Neuronal stem cell (in vitro differentiated cells): ENCODE data around the gene H2BK1.
A peak's percentile ranks its signal among the peaks of the same experiment; 100 is the strongest.

Experiments
- DNase-seq: peaks from one replicate; pipeline ENCODE4 v3.0.0-alpha.2; 2013; ENCODE audit warnings: low spot score
- H2AFZ ChIP-seq: one replicate; pipeline ENCODE4 v1.6.1; 2013; ENCODE audit warnings: mild to moderate bottlenecking, low read length, inconsistent platforms
- H2AK5ac ChIP-seq: 2 replicates; pipeline ENCODE4 v1.6.1; 2013; ENCODE audit warnings: low read depth, mild to moderate bottlenecking, inconsistent platforms, low read length, moderate library complexity, mixed read lengths
- H2BK120ac ChIP-seq: 2 replicates; pipeline ENCODE4 v1.6.1; 2013; ENCODE audit warnings: low read depth, mild to moderate bottlenecking, inconsistent platforms, low read length, moderate library complexity, mixed read lengths
- H2BK12ac ChIP-seq: one replicate; pipeline ENCODE4 v1.6.1; 2013; ENCODE audit warnings: low read length, inconsistent platforms
- H2BK15ac ChIP-seq: 2 replicates; pipeline ENCODE4 v1.6.1; 2013; ENCODE audit warnings: mild to moderate bottlenecking, low read length, inconsistent platforms, mixed read lengths
- H2BK5ac ChIP-seq: one replicate; pipeline ENCODE4 v1.6.1; 2013; ENCODE audit warnings: inconsistent platforms, mild to moderate bottlenecking, low read length, moderate library complexity
- H3K14ac ChIP-seq: one replicate; pipeline ENCODE4 v1.6.1; 2013; ENCODE audit warnings: low read length, inconsistent platforms
- H3K18ac ChIP-seq: 2 replicates; pipeline ENCODE4 v1.6.1; 2013; ENCODE audit warnings: low read length, inconsistent platforms
- H3K23ac ChIP-seq: 2 replicates; pipeline ENCODE4 v1.6.1; 2013; ENCODE audit warnings: low read depth, mild to moderate bottlenecking, mixed read lengths, low read length, inconsistent platforms; ENCODE audit not compliant: poor library complexity
- H3K27ac ChIP-seq: replicated peaks from 3 replicates; pipeline ENCODE4 v1.5.1; 2013; ENCODE audit warnings: low read length, inconsistent platforms
- H3K27me3 ChIP-seq, 3 experiments: 2 replicates each; pipeline ENCODE4 v1.6.1; 2013; ENCODE audit warnings: low read length in 3 of 3, mild to moderate bottlenecking in 2 of 3, inconsistent platforms in 1 of 3, low read depth in 1 of 3, mixed read lengths in 1 of 3, moderate library complexity in 1 of 3; ENCODE audit not compliant: control insufficient read depth in 3 of 3, insufficient read depth in 3 of 3
- H3K36me3 ChIP-seq, 2 donors: replicated peaks in 1 of 2; 2 replicates each; pipeline ENCODE4 v1.6.1; 2013; ENCODE audit warnings: low read length in 2 of 2; ENCODE audit not compliant: control insufficient read depth in 2 of 2, insufficient read depth in 2 of 2
- H3K4ac ChIP-seq: 2 replicates; pipeline ENCODE4 v1.6.1; 2013; ENCODE audit warnings: inconsistent platforms, mild to moderate bottlenecking, low read length, moderate library complexity
- H3K4me1 ChIP-seq, 2 donors: 1 replicate in 1 of 2; 2 replicates in 1 of 2; pipeline ENCODE4 v1.6.1; 2013; ENCODE audit warnings: low read length in 2 of 2, low read depth in 1 of 2; ENCODE audit not compliant: control insufficient read depth in 2 of 2, insufficient read depth in 1 of 2
- H3K4me2 ChIP-seq: one replicate; pipeline ENCODE4 v1.6.1; 2013; ENCODE audit warnings: mild to moderate bottlenecking, low read length, inconsistent platforms; ENCODE audit not compliant: insufficient read depth, poor library complexity, severe bottlenecking
- H3K4me3 ChIP-seq, 2 donors: 2 replicates each; pipeline ENCODE4 v1.5.1; 2013; ENCODE audit warnings: low read length in 2 of 2, mild to moderate bottlenecking in 2 of 2, inconsistent platforms in 1 of 2, moderate library complexity in 1 of 2
- H3K79me1 ChIP-seq: one replicate; pipeline ENCODE4 v1.6.1; 2013; ENCODE audit warnings: low read depth, mild to moderate bottlenecking, inconsistent platforms, low read length, moderate library complexity
- H3K9ac ChIP-seq: one replicate; pipeline ENCODE4 v1.6.1; 2013; ENCODE audit warnings: mild to moderate bottlenecking, low read depth, low read length, inconsistent platforms; ENCODE audit not compliant: poor library complexity
- H3K9me3 ChIP-seq, 2 donors: replicated peaks in 1 of 2; 2 replicates each; pipeline versions ENCODE3 to v1.6.1; 2013; ENCODE audit warnings: low read length in 2 of 2, mild to moderate bottlenecking in 2 of 2, inconsistent platforms in 1 of 2, low read depth in 1 of 2, mixed read lengths in 1 of 2, moderate library complexity in 1 of 2; ENCODE audit not compliant: control insufficient read depth in 2 of 2, insufficient read depth in 1 of 2
- H4K8ac ChIP-seq: one replicate; pipeline ENCODE4 v1.6.1; 2013; ENCODE audit warnings: low read depth, mild to moderate bottlenecking, inconsistent platforms, low read length, moderate library complexity
- H4K91ac ChIP-seq: one replicate; pipeline ENCODE4 v1.6.1; 2013; ENCODE audit warnings: low read length, low read depth, mild to moderate bottlenecking, inconsistent platforms; ENCODE audit not compliant: poor library complexity
- WGBS, 2 donors: extraction: QIAGEN DNeasy Blood & Tissue Kit; methylation state at CpG; one replicate each; pipeline ENCODE4 v1.1.7; 2013; ENCODE audit warnings: missing lambda C conversion rate in 2 of 2, mixed read lengths in 1 of 2; ENCODE audit not compliant: insufficient read length in 2 of 2, insufficient replicate concordance in 1 of 2; ENCODE audit errors: extremely low coverage in 2 of 2; 5-methylcytosine and 5-hydroxymethylcytosine counted together

Gene H2BK1

GRCh38 chr7:151207315-151207714 is 3.0 kb downstream of the H2BK1 start:
- no CpG with 5 or more reads among the region's 9 CpGs for WGBS, 2 donors
- Histone ChIP-seq H3K79me1 (no peaks in the 10 kb centered on the region), H3K27ac (no peak overlapping the region), H3K9me3 (no peaks in the 10 kb centered on the region), H3K27me3 (peaks cover 0 to 44% (median 2%) of the 10 kb centered on the region in 3 experiments), H2BK12ac (no peak overlapping the region), H3K18ac (no peak overlapping the region), H2BK15ac (no peak overlapping the region), H3K14ac (no peak overlapping the region), H3K4me3 (no peak overlapping the region), H3K4me1 (peaks cover 0 to 8% of the 10 kb centered on the region in 2 donors), H2AK5ac (no peak overlapping the region), H4K8ac (no peak overlapping the region), H3K9ac (no peak overlapping the region), H3K36me3 (peaks cover 0 to 9% of the 10 kb centered on the region in 2 donors), H3K4me2 (no peak overlapping the region), H3K23ac (no peak overlapping the region), H4K91ac (no peak overlapping the region), H2AFZ (no peak overlapping the region), H2BK5ac (no peak overlapping the region), H3K4ac (no peak overlapping the region), H2BK120ac (no peak overlapping the region)
- no peak for DNase-seq

GRCh38 chr7:151206914-151207313 is 3.4 kb downstream of the H2BK1 start:
- no peak overlapping the region for H2BK12ac ChIP-seq
- no peak overlapping the region for H3K4ac ChIP-seq
- no peak overlapping the region for H3K18ac ChIP-seq
- no peak overlapping the region for H3K9ac ChIP-seq
- peaks cover 0 to 8% of the 10 kb centered on the region in 2 donors for H3K4me1 ChIP-seq
- H3K27me3 ChIP-seq, result peaks cover 0 to 47% (median 2%) of the 10 kb centered on the region in 3 experiments
- H2AK5ac ChIP-seq, result no peak overlapping the region
- H2BK120ac ChIP-seq, result no peak overlapping the region
- no peak overlapping the region for H3K4me3 ChIP-seq
- H2BK5ac ChIP-seq, result no peak overlapping the region
- H2BK15ac ChIP-seq, result no peak overlapping the region
- DNase-seq, result no peak
- peaks cover 0 to 5% of the 10 kb centered on the region in 2 donors for H3K36me3 ChIP-seq
- no peak overlapping the region for H3K23ac ChIP-seq
- H2AFZ ChIP-seq, result no peak overlapping the region
- WGBS, 2 donors, result no CpG with 5 or more reads among the region's 9 CpGs
- H4K91ac ChIP-seq, result no peak overlapping the region
- no peaks in the 10 kb centered on the region for H3K79me1 ChIP-seq
- no peaks in the 10 kb centered on the region for H3K9me3 ChIP-seq
- H3K27ac ChIP-seq, result no peak overlapping the region
- H3K4me2 ChIP-seq, result no peak overlapping the region
- no peak overlapping the region for H4K8ac ChIP-seq
- no peak overlapping the region for H3K14ac ChIP-seq

GRCh38 chr7:151205730-151206129 is 4.6 kb downstream of the H2BK1 start:
- Histone ChIP-seq H3K14ac (no peak overlapping the region), H3K4me3 (no peak overlapping the region), H2BK120ac (no peak overlapping the region), H2AFZ (no peak overlapping the region), H3K79me1 (no peaks in the 10 kb centered on the region), H2BK15ac (peak overlapping the region; percentile 79), H3K23ac (no peak overlapping the region), H3K9ac (no peak overlapping the region), H2BK5ac (no peak overlapping the region), H3K27ac (no peak overlapping the region), H2BK12ac (no peak overlapping the region), H3K4me2 (no peak overlapping the region), H3K18ac (no peak overlapping the region), H2AK5ac (no peak overlapping the region), H3K27me3 (peaks cover 0 to 59% (median 2%) of the 10 kb centered on the region in 3 experiments), H3K9me3 (no peaks in the 10 kb centered on the region), H3K4me1 (peaks cover 0 to 6% of the 10 kb centered on the region in 2 donors), H4K91ac (no peak overlapping the region), H3K4ac (no peak overlapping the region), H4K8ac (no peak overlapping the region), H3K36me3 (no peaks in the 10 kb centered on the region)
- DNase-seq, result no peak
- no CpG with 5 or more reads among the region's 6 CpGs for WGBS, 2 donors

- Histone ChIP-seq H2BK15ac (peak overlapping the region; percentile 79), H3K23ac (no peak overlapping the region), H3K18ac (peak overlapping the region; percentile 49), H2AK5ac (peak overlapping the region; percentile 68), H4K8ac (peak overlapping the region; percentile 76), H3K27ac (no peak overlapping the region), H3K79me1 (no peaks in the 10 kb centered on the region), H3K4me2 (no peak overlapping the region), H2BK120ac (no peak overlapping the region), H3K4me1 (peaks cover 2 to 7% of the 10 kb centered on the region in 2 donors), H3K14ac (peak overlapping the region; percentile 27), H2BK12ac (no peak overlapping the region), H2BK5ac (peak overlapping the region; percentile 67), H3K27me3 (peaks cover 0 to 69% (median 2%) of the 10 kb centered on the region in 3 experiments), H4K91ac (peak overlapping the region; percentile 89), H3K9ac (peak overlapping the region; percentile 56), H2AFZ (no peak overlapping the region), H3K9me3 (no peaks in the 10 kb centered on the region), H3K4ac (no peak overlapping the region), H3K36me3 (no peaks in the 10 kb centered on the region), H3K4me3 (no peak overlapping the region)
- no CpG with 5 or more reads among the region's 48 CpGs for WGBS, 2 donors
- no peak for DNase-seq
Observed at GRCh38 chr7:151204383-151205032, 5.8 kb downstream of the H2BK1 start.
